ENCODE data around the gene C3. TPM values are rescaled to one million over a fixed set of nuclear protein-coding genes. Genes with fewer than 3 reads are reported as not detected.

C3 gene
- polyA plus RNA-seq, 1 donor (not counting 4 experiments of a cell fraction or from before 2014, with no cell fraction given), result 10.7 TPM

DNA sequence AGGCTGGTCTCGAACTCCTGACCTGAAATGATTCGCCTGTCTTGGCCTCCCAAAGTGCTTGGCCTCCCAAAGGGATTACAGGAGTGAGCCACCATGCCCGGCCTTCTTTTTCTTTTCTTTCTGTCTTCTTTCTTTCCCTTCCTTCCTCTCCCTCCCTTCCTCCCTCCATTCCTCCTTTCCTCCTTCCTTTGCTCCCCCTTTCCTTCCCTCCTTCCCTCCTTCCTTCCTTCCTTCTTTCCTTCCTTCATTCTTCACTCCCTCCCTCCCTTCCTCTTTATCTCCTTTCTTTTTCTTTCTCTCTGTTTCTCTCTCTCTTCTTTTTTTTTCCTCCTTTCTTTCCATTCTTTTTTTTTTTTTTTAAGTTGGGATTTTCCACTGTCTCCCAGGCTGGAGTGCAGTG, 12.1 kb downstream of the C3 start:
- H3K36me3 ChIP-seq (ENCODE audit: control insufficient read depth in 2 of 2, extremely low read depth in 1 of 2, insufficient read depth in 2 of 2, low read length in 2 of 2), result no peaks in the 10 kb centered on the region
- H3K9me1 ChIP-seq (ENCODE audit: control insufficient read depth, extremely low read depth, insufficient read depth, low read length), result no peaks in the 10 kb centered on the region
- dilution Hi-C loops (cut with MboI; ENCODE audit: extremely low pct_ligation_motif_present, low sequenced_read_pairs), result no loop called here
- H3K9ac ChIP-seq (ENCODE audit: control insufficient read depth, extremely low read depth, insufficient read depth, low read length), result no peak overlapping the region
- no peaks in the 10 kb centered on the region for H3K9me3 ChIP-seq (ENCODE audit: control insufficient read depth, low read depth, low read length)
- FAIRE-seq (no peak), DNase-seq (ENCODE audit: low read depth, low spot score) (no peak)
- H3K79me2 ChIP-seq (ENCODE audit: control insufficient read depth, insufficient read depth, low read length), result no peaks in the 10 kb centered on the region
- H3K4me3 ChIP-seq (ENCODE audit: control insufficient read depth in 2 of 3, extremely low read depth in 1 of 3, insufficient read depth in 2 of 3, low read depth in 1 of 3, low read length in 3 of 3), result no peak overlapping the region
- no peaks in the 10 kb centered on the region for H3K4me1 ChIP-seq (ENCODE audit: control insufficient read depth, extremely low read depth, insufficient read depth, low read length)
- H2AFZ ChIP-seq (ENCODE audit: control insufficient read depth, low read length), result no peak overlapping the region
- H3K27me3 ChIP-seq (ENCODE audit: control insufficient read depth, extremely low read depth, insufficient read depth, low read length), result peaks cover 25% of the 10 kb centered on the region
- H3K4me2 ChIP-seq (ENCODE audit: control insufficient read depth, extremely low read depth, insufficient read depth, low read depth, low read length), result no peak overlapping the region
- TF ChIP-seq EZH2 (IDR thresholded peaks at IDR 0.05; ENCODE audit: low read length), result no peak
- TF ChIP-seq, protein P1, sequence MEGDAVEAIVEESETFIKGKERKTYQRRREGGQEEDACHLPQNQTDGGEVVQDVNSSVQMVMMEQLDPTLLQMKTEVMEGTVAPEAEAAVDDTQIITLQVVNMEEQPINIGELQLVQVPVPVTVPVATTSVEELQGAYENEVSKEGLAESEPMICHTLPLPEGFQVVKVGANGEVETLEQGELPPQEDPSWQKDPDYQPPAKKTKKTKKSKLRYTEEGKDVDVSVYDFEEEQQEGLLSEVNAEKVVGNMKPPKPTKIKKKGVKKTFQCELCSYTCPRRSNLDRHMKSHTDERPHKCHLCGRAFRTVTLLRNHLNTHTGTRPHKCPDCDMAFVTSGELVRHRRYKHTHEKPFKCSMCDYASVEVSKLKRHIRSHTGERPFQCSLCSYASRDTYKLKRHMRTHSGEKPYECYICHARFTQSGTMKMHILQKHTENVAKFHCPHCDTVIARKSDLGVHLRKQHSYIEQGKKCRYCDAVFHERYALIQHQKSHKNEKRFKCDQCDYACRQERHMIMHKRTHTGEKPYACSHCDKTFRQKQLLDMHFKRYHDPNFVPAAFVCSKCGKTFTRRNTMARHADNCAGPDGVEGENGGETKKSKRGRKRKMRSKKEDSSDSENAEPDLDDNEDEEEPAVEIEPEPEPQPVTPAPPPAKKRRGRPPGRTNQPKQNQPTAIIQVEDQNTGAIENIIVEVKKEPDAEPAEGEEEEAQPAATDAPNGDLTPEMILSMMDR (optimal IDR thresholded peaks at IDR 0.05 in 1 of 3, IDR thresholded peaks at IDR 0.05 in 1 of 3, conservative IDR thresholded peaks at IDR 0.05 in 1 of 3; ENCODE audit: extremely low read depth in 1 of 3, insufficient read depth in 2 of 3, low read length in 3 of 3), result no peak
- H3K27ac ChIP-seq (ENCODE audit: control insufficient read depth, insufficient read depth, low read length), result no peak overlapping the region
- H4K20me1 ChIP-seq (ENCODE audit: control insufficient read depth, extremely low read depth, insufficient read depth, low read length), result no peaks in the 10 kb centered on the region

DNA sequence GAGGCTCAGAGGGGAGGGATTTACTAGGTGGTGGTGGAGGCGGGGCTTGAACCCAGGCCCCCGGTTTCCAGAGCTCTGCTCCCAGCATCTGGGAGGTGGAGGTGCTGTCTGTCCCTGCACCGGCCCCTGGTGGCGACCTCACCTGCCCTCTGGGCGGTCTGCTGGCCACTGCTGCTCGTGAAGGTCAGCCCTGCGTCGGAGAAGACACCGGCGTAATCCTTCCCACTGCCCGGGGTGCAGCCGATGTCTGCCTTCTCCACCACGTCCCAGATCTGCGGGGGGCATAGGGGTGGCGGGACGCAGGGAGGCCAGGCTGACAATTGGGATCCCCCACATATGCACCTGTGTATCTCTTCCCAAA, 12.8 kb downstream of the C3 start:
- no peak overlapping the region for H2AFZ ChIP-seq (ENCODE audit: control insufficient read depth, low read length)
- no peak for FAIRE-seq
- no peak overlapping the region for H3K4me3 ChIP-seq (ENCODE audit: control insufficient read depth in 2 of 3, extremely low read depth in 1 of 3, insufficient read depth in 2 of 3, low read depth in 1 of 3, low read length in 3 of 3)
- no peaks in the 10 kb centered on the region for H3K4me1 ChIP-seq (ENCODE audit: control insufficient read depth, extremely low read depth, insufficient read depth, low read length)
- no peaks in the 10 kb centered on the region for H3K9me1 ChIP-seq (ENCODE audit: control insufficient read depth, extremely low read depth, insufficient read depth, low read length)
- no peak overlapping the region for H3K4me2 ChIP-seq (ENCODE audit: control insufficient read depth, extremely low read depth, insufficient read depth, low read depth, low read length)
- DNase-seq (ENCODE audit: low read depth, low spot score), result no peak
- no peak overlapping the region for H3K9ac ChIP-seq (ENCODE audit: control insufficient read depth, extremely low read depth, insufficient read depth, low read length)
- no peak overlapping the region for H3K27ac ChIP-seq (ENCODE audit: control insufficient read depth, insufficient read depth, low read length)
- TF ChIP-seq, protein P1 (optimal IDR thresholded peaks at IDR 0.05 in 1 of 3, IDR thresholded peaks at IDR 0.05 in 1 of 3, conservative IDR thresholded peaks at IDR 0.05 in 1 of 3; ENCODE audit: extremely low read depth in 1 of 3, insufficient read depth in 2 of 3, low read length in 3 of 3), result no peak
- no peak for TF ChIP-seq EZH2 (IDR thresholded peaks at IDR 0.05; ENCODE audit: low read length)
- H3K79me2 ChIP-seq (ENCODE audit: control insufficient read depth, insufficient read depth, low read length), result no peaks in the 10 kb centered on the region
- no peaks in the 10 kb centered on the region for H3K36me3 ChIP-seq (ENCODE audit: control insufficient read depth in 2 of 2, extremely low read depth in 1 of 2, insufficient read depth in 2 of 2, low read length in 2 of 2)
- H4K20me1 ChIP-seq (ENCODE audit: control insufficient read depth, extremely low read depth, insufficient read depth, low read length), result no peaks in the 10 kb centered on the region
- dilution Hi-C loops (cut with MboI; ENCODE audit: extremely low pct_ligation_motif_present, low sequenced_read_pairs), result no loop called here
- H3K9me3 ChIP-seq (ENCODE audit: control insufficient read depth, low read depth, low read length), result no peaks in the 10 kb centered on the region
- H3K27me3 ChIP-seq (ENCODE audit: control insufficient read depth, extremely low read depth, insufficient read depth, low read length), result peaks cover 25% of the 10 kb centered on the region

All from keratinocyte (primary cell).